ENCODE data around the gene PRSS57.

- TF ChIP-seq, protein P1, sequence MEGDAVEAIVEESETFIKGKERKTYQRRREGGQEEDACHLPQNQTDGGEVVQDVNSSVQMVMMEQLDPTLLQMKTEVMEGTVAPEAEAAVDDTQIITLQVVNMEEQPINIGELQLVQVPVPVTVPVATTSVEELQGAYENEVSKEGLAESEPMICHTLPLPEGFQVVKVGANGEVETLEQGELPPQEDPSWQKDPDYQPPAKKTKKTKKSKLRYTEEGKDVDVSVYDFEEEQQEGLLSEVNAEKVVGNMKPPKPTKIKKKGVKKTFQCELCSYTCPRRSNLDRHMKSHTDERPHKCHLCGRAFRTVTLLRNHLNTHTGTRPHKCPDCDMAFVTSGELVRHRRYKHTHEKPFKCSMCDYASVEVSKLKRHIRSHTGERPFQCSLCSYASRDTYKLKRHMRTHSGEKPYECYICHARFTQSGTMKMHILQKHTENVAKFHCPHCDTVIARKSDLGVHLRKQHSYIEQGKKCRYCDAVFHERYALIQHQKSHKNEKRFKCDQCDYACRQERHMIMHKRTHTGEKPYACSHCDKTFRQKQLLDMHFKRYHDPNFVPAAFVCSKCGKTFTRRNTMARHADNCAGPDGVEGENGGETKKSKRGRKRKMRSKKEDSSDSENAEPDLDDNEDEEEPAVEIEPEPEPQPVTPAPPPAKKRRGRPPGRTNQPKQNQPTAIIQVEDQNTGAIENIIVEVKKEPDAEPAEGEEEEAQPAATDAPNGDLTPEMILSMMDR (IDR thresholded peaks at IDR 0.05) = no peak
- TF ChIP-seq EZH2 (IDR thresholded peaks at IDR 0.05; ENCODE audit: borderline replicate concordance, insufficient read depth, low read depth, low read length, poor library complexity, severe bottlenecking) = no peak
Observed at GRCh38 chr19:670609-671075, 24.6 kb downstream of the PRSS57 start.

Measured in B cell (primary cell).